Daoy (cell line): Measurements from ENCODE around the gene OCA2. TPM values are rescaled to one million over a fixed set of nuclear protein-coding genes. Genes with fewer than 3 reads are reported as not detected.

Experiments
- DNase-seq: peaks from one replicate; pipeline ENCODE4 v3.0.0-alpha.2; 2015; ENCODE audit warnings: low read depth
- total RNA-seq: library from RNA; depleted of rRNA; stranded (reverse); fragments of >200 nt; shearing (Covaris generic); gene quantifications from 2 replicates; pipeline ENCODE4 v1.2.3, GENCODE V29; 2014

The OCA2 gene
- total RNA-seq, 1 experiment from 2014 or later: not detected

DNA sequence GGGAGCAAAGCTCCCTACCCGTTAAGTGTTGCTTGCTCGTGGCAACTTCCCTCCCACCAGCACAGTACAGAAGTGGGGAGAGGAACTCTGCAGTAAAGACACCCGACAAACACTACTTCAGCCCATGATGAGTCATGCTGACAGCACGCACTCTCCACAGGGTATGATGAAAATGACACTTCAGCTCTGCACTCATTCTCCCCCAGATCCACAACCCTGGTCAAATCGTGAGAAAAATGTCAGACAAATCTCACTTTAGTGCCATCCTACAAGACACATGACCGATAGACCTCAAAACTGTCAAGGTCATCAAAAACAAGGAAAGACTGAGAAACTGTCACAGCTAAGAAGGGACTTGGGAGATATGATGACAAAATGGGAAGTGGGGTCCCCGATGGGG, 278.9 kb downstream of the OCA2 start:
- DNase-seq: no peak

- no peak for DNase-seq
Observed at GRCh38 chr15:27817258-27817657, 281.9 kb downstream of the OCA2 start.

DNA sequence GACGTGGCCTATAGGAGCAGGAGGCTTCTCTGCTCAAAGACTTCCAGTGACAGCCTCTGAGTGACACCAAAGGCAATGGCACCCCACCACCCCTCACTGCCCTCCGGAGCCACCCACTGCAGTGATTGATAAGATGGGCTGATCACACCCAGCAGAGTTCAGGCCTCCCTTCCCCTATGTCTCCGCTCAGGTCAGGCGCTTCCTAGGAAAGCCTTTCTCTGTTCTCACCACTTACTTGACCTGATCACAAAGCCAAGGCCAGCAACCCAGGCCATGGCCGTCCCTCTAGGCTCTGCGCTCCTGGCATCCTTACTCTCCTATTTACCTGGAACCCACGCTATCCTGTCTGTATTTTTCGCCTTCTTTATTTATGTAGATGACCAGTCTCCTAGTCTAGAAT, 282.3 kb downstream of the OCA2 start:
- no peak for DNase-seq

- no peak for DNase-seq
Observed at GRCh38 chr15:27815035-27815434, 284.1 kb downstream of the OCA2 start.

DNA sequence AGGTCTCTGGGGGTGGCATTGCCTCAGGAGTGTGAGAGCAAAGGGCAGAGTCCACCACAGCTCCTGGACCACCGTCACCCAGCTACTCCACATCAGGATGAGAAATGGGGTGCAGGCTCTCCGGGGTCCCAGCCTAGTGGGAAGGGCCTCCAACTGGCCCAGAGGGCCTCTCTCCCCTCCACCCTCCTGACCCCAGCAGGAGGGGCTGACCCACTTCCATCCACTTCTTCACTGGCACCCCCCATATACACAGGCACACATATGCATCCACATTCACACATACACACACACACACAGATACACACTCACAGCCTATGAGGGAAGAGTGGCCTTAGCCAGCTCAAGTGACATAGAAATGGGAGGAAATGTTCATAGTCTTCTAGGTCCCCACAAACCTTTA, 286.0 kb downstream of the OCA2 start:
- DNase-seq: no peak

- DNase-seq: no peak
Observed at GRCh38 chr15:27808182-27808581, 290.9 kb downstream of the OCA2 start.

DNA sequence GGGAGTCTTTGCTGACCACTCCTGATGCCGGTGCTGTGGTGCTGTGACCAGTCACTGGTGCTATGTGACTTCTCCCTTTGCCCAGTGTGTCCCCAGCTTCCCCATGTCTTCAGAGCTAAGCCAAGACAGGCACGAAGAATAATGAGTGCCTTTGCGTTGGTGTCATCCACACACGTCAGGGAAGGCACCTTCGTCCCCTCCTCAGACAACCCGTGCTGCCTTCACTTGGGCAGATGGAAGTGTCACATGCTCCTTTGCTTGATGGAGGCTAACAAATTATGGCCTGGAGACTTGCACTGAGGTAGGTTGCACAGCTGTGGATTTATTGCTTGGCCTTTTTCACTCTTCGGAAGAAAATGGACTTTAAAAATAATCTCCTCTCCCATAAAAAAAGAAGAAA, 291.8 kb downstream of the OCA2 start:
- DNase-seq: no peak

- no peak for DNase-seq
Observed at GRCh38 chr15:27806396-27806795, 292.7 kb downstream of the OCA2 start.

DNA sequence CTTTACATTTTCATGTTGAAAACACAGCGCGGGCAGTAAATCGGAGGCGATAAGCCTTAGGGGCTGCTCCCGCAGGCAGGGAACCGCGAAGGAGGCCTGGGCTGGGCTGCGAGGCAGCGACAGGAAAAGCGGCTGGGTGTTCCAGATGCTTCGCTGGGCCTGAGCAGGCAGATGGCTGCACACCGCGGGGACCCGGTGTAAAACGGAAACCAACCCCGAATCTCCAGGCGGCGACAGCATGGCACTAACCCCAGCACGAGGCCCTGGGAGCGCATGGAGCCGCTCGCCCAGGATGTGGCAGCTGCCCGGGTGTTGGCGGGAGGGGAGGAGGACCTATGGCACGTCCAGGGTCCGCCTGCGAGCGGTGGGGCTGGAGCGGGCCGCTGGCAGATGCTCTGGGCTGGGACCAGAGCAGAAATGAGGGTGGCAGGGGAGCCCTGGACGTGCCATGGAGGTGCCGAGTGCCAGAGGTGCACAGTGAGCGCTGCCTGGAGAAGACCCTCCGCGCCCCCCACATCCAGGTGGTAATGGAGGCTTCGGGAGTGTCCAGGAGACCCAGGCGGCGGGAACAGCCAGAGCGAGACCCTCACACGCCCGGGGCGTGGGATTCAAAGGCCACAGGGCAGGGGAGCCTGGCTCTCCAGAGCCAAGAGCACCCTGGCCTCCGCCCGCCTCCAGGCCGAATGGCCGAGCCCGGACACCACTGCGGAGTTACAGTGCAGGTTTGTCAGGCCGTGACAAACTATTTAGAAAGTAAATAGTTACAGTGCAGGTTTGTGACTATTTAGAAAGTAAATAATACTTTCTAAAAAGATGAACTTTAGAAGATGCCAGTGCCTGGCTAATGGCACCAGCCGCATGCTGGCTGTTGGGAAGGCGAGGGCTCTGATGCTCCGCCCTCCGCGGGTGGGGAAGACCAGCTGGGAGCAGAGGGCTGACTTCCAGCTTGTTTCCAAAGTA, 293.6 kb downstream of the OCA2 start:
- DNase-seq: no peak

GRCh38 chr15:27804569-27805260, 294.4 kb downstream of the OCA2 start:
- no peak for DNase-seq

GRCh38 chr15:27798807-27799206, 300.3 kb downstream of the OCA2 start:
- DNase-seq: no peak

GRCh38 chr15:27797765-27798164, 301.4 kb downstream of the OCA2 start:
- DNase-seq: no peak

GRCh38 chr15:27796405-27797320, 302.5 kb downstream of the OCA2 start:
- DNase-seq: no peak

GRCh38 chr15:27792756-27793264, 306.3 kb downstream of the OCA2 start:
- DNase-seq: no peak

GRCh38 chr15:27790270-27790669, 308.8 kb downstream of the OCA2 start:
- no peak for DNase-seq

DNA sequence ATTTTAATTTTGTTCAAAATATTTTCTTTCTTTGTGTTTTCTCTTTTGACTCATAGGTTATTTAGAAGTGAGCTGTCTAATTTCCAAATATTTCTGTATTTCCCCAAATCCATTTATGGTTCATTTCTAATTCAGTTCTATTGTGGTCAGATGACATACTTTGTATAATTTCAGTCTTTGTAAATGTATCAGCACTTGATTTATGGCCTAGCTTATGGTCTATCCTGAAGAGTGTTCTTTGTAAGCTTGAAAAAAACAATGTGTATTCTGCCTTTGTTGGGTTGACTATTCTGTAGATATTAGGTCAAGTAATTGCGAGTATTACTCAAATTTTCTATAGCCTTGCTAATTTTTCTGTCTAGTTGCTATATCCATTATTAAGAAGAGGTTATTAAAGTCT, 311.2 kb downstream of the OCA2 start:
- no peak for DNase-seq

GRCh38 chr15:27784107-27784506, 315.0 kb downstream of the OCA2 start:
- no peak for DNase-seq

GRCh38 chr15:27783678-27784077, 315.4 kb downstream of the OCA2 start:
- DNase-seq: no peak

- no peak for DNase-seq
Observed at GRCh38 chr15:27782125-27782524, 317.0 kb downstream of the OCA2 start.

- DNase-seq: no peak
Observed at GRCh38 chr15:27776501-27776900, 322.6 kb downstream of the OCA2 start.

- no peak for DNase-seq
Observed at GRCh38 chr15:27774638-27775037, 324.5 kb downstream of the OCA2 start.

GRCh38 chr15:27774191-27774590, 324.9 kb downstream of the OCA2 start:
- DNase-seq: no peak
